K562 (cell line): Measurements from ENCODE around the gene YKT6. TPM values are rescaled to one million over a fixed set of nuclear protein-coding genes. Genes with fewer than 3 reads are reported as not detected.

ENCODE experiments used
- ATAC-seq: fragments of 200-7000 bp; cut with Tn5 transposase; 3 replicates; pipeline ENCODE4 v1.9.1; 2020; ENCODE audit warnings: moderate library complexity
- BruUV-seq: library from RNA; stranded (reverse); fragments of 400-500 nt; replicated peaks from 2 replicates; lab custom pipeline; 2021; lab: Mats Ljungman, UMichigan
- CTCF ChIA-PET: fragments of 300-600 bp; formaldehyde crosslinking; extraction: SDS; loops from one replicate; lab custom pipeline; 2021; ENCODE audit warnings: low intra/inter-chr PET ratio; lab: Yijun Ruan, JAX
- POLR2A ChIA-PET: fragments of 300-600, 350-650 bp; sonication (Branson Sonifier 250); formaldehyde crosslinking; extraction: SDS; loops from one replicate; lab custom pipeline; 2021; ENCODE audit warnings: antibody characterized with exemption, inconsistent platforms; lab: Yijun Ruan, JAX
- DNase-seq, 4 experiments: peaks; one replicate each; pipeline versions ENCODE4 v3.0.0 to v3.0.0-alpha.2; 2011 to 2018; ENCODE audit warnings: low spot score in 3 of 4, mixed read lengths in 3 of 4; ENCODE audit errors: extremely low read depth in 1 of 4
- FAIRE-seq: peaks from 2 replicates; lab custom pipeline; 2011; peaks lifted over from hg19 to GRCh38; lab: Jason Lieb, UNC
- H2AFZ ChIP-seq: 2 replicates; pipeline ENCODE4 v1.6.0; 2011; ENCODE audit warnings: low read depth, low read length, control low read depth, inconsistent platforms
- H3K27ac ChIP-seq: fragments of 200-600 bp; 3 replicates; pipeline ENCODE4 v1.8.0; 2011; ENCODE audit warnings: low read depth, mild to moderate bottlenecking, control low read depth, inconsistent platforms, low read length, moderate library complexity, mixed read lengths; ENCODE audit errors: extremely low read depth
- H3K27me3 ChIP-seq, 2 experiments: fragments of 300-600 bp in 1 of 2; 2 replicates in 1 of 2; 3 replicates in 1 of 2; pipeline versions ENCODE4 v1.6.0 to v1.8.0; 2011; ENCODE audit warnings: inconsistent platforms in 2 of 2, low read length in 2 of 2, mild to moderate bottlenecking in 1 of 2, mixed read lengths in 1 of 2, moderate library complexity in 1 of 2; ENCODE audit not compliant: control insufficient read depth in 2 of 2, insufficient read depth in 2 of 2
- H3K36me3 ChIP-seq: fragments of 300-600 bp; 3 replicates; pipeline ENCODE4 v1.8.0; 2011; ENCODE audit warnings: mild to moderate bottlenecking, low read length, inconsistent platforms; ENCODE audit not compliant: control insufficient read depth, insufficient read depth
- H3K4me1 ChIP-seq, 2 experiments: fragments of 200-600 bp in 1 of 2; replicated peaks in 1 of 2; 2 replicates in 1 of 2; 3 replicates in 1 of 2; pipeline versions ENCODE4 v1.5.1 to v1.8.0; 2011; ENCODE audit warnings: inconsistent platforms in 2 of 2, low read length in 2 of 2, mild to moderate bottlenecking in 1 of 2, mixed read lengths in 1 of 2, moderate library complexity in 1 of 2; ENCODE audit not compliant: control insufficient read depth in 2 of 2, insufficient read depth in 2 of 2
- H3K4me2 ChIP-seq: 2 replicates; pipeline ENCODE4 v1.6.1; 2011; ENCODE audit warnings: low read length, control low read depth, inconsistent platforms, mixed read lengths; ENCODE audit not compliant: insufficient read depth
- H3K4me3 ChIP-seq: fragments of 200-600 bp; sonication (generic), shearing (Covaris generic); 2 replicates; pipeline ENCODE4 v1.5.1; 2016; ENCODE audit warnings: control low read depth, inconsistent platforms
- H3K79me2 ChIP-seq: fragments of 200-600 bp; 3 replicates; pipeline ENCODE4 v1.8.0; 2011; ENCODE audit warnings: low read length, inconsistent platforms; ENCODE audit not compliant: control insufficient read depth, insufficient read depth
- H3K9ac ChIP-seq, 2 experiments: 2 replicates each; pipeline versions ENCODE4 v1.6.0 to v1.6.1; 2011; ENCODE audit warnings: low read depth in 2 of 2, low read length in 2 of 2, control low read depth in 1 of 2, inconsistent platforms in 1 of 2, mild to moderate bottlenecking in 1 of 2, mixed read lengths in 1 of 2; ENCODE audit not compliant: insufficient read depth in 1 of 2
- H3K9me1 ChIP-seq: one replicate; pipeline ENCODE4 v1.6.0; 2011; ENCODE audit warnings: inconsistent platforms, mild to moderate bottlenecking, low read length, moderate library complexity; ENCODE audit not compliant: control insufficient read depth, insufficient read depth
- H3K9me3 ChIP-seq: replicated peaks from 2 replicates; pipeline ENCODE4 v1.5.1; 2011; ENCODE audit warnings: low read depth, low read length, inconsistent platforms; ENCODE audit not compliant: control insufficient read depth, insufficient read depth
- H4K20me1 ChIP-seq: replicated peaks from 2 replicates; pipeline ENCODE4 v1.6.1; 2011; ENCODE audit warnings: low read length, inconsistent platforms, mixed read lengths; ENCODE audit not compliant: control insufficient read depth, insufficient read depth
- EP300 ChIP-seq: IDR thresholded peaks from 2 replicates; pipeline ENCODE4 v1.6.1; 2012; ENCODE audit warnings: low read length, improper control_type of control experiment
- MAFG ChIP-seq: fragments of 450-650 bp; conservative IDR thresholded peaks from 2 replicates; pipeline ENCODE4 v1.6.1; 2016; ENCODE audit warnings: missing genetic modification characterization, missing compliant biosample characterization
- MYBL2 ChIP-seq, 2 experiments: fragments of 450-650 bp in 1 of 2; sonication (generic) in 1 of 2; formaldehyde crosslinking in 1 of 2; IDR thresholded peaks; 2 replicates each; pipeline versions ENCODE4 v1.6.1 to v1.8.1; 2017 to 2022; ENCODE audit warnings: borderline replicate concordance in 1 of 2, inconsistent platforms in 1 of 2, low read depth in 1 of 2, mild to moderate bottlenecking in 1 of 2, missing genetic modification reagents in 1 of 2, moderate library complexity in 1 of 2
- TEAD2 ChIP-seq: fragments of 450-650 bp; IDR thresholded peaks from 2 replicates; pipeline ENCODE4 v1.6.1; 2016; ENCODE audit warnings: missing genetic modification characterization, control low read depth, missing compliant biosample characterization
- TFAM ChIP-seq: fragments of 250-450 bp; sonication (Bioruptor Pico); conservative IDR thresholded peaks from 2 replicates; pipeline ENCODE4 v1.5.0; 2021; ENCODE audit warnings: mild to moderate bottlenecking, moderate library complexity
- XRCC3 ChIP-seq: fragments of 450-650 bp; IDR thresholded peaks from 2 replicates; pipeline ENCODE4 v1.6.1; 2017; ENCODE audit warnings: mild to moderate bottlenecking, moderate library complexity
- ZNF133 ChIP-seq: fragments of 250-450 bp; sonication (Bioruptor Pico); IDR thresholded peaks from 2 replicates; pipeline ENCODE4 v1.4.0; 2020; ENCODE audit warnings: mild to moderate bottlenecking
- ZNF318 ChIP-seq, 2 experiments: fragments of 450-650 bp; IDR thresholded peaks; 2 replicates each; pipeline ENCODE4 v1.6.1; 2016; ENCODE audit warnings: mild to moderate bottlenecking in 2 of 2, borderline replicate concordance in 1 of 2, low read depth in 1 of 2, moderate library complexity in 1 of 2
- ZNF512 ChIP-seq: IDR thresholded peaks from 2 replicates; pipeline ENCODE4 v1.6.1; 2016; ENCODE audit warnings: missing genetic modification characterization, missing compliant biosample characterization
- WGBS: fragments of 100-300 bp; shearing (Covaris generic); methylation state at CpG from one replicate; pipeline ENCODE4 v1.1.6; 2016; ENCODE audit warnings: low coverage, mixed read lengths; ENCODE audit not compliant: insufficient coverage; ENCODE audit errors: missing lambda C conversion rate; 5-methylcytosine and 5-hydroxymethylcytosine counted together
- in situ Hi-C: fragments of 300-500 bp; cut with MboI; formaldehyde crosslinking; loops from 4 replicates; pipeline ENCODE4 v1.15.0; 2018; ENCODE audit warnings: inconsistent platforms, mixed read lengths
- intact Hi-C: fragments of 100-400 bp; cut with micrococcal nuclease; formaldehyde crosslinking; loops from 2 replicates; pipeline ENCODE4 v1.14.2; 2022
- polyA plus RNA-seq, 8 experiments: library from polyadenylated mRNA; depleted of rRNA in 4 of 8; stranded (reverse) in 5 of 8; unstranded in 3 of 8; fragments of >200 nt; fragmentation: Nextera tagmentation in 2 of 8; fragmentation: Illumina TruSeq in 1 of 8; extraction: Ambion mirVana in 2 of 8; extraction: Trizol in 1 of 8; gene quantifications; 2 replicates each; pipeline versions ENCODE4 v1.2.1 to v1.2.3, GENCODE V29; 2011 to 2014; ENCODE audit warnings: inconsistent platforms in 1 of 8, missing spikeins in 1 of 8
- total RNA-seq, 7 experiments: library from RNA; depleted of rRNA in 6 of 7; stranded (reverse); fragments of >200 nt in 6 of 7; fragmentation: Illumina TruSeq in 2 of 7; extraction: Trizol in 2 of 7; gene quantifications; 2 replicates each; pipeline versions ENCODE4 v1.2.1 to v1.2.3, GENCODE V29; 2011 to 2021; ENCODE audit warnings: low replicate concordance in 1 of 7

YKT6 gene
- total and polyA plus RNA-seq, 9 of the 15 experiments (the other 6 are each of a cell fraction or from before 2014, with no cell fraction given) = 1.6 to 90.6 (median 75.1) TPM

- POLR2A ChIA-PET = interaction anchor here (0.6 to 2.2 kb wide), 7 partner anchors 14 to 356 kb away, joined by 3 to 9 read pairs (median 4); partner anchors contain the start of gene POLD2
- Histone ChIP-seq H3K9me3 (no peaks in the 10 kb centered on the region), H3K4me2 (no peak overlapping the region), H3K4me3 (no peak overlapping the region), H3K36me3 (no peaks in the 10 kb centered on the region; the same call in 2 of the 3 replicates), H3K79me2 (no peaks in the 10 kb centered on the region), H3K4me1 (peaks cover 12 to 65% of the 10 kb centered on the region in 2 experiments; a peak in 4 of 5 replicates), H3K9ac (peak overlapping the region in 1 of 2 experiments; percentile 75; a peak in 2 of 4 replicates), H3K9me1 (peaks cover 9% of the 10 kb centered on the region), H2AFZ (peak overlapping the region; percentile 71), H4K20me1 (0 out of 2 replicates have a peak, but pooled peaks cover 8% of the 10 kb centered on the region), H3K27ac (no peak overlapping the region), H3K27me3 (peaks cover 0 to 6% of the 10 kb centered on the region in 2 experiments; a peak in 1 of 5 replicates)
- peak; percentile 65 to 76 (median 68) for DNase-seq
- 40% methylated on average over 22 of the region's 26 CpGs for WGBS
- no TSS peak for BruUV-seq
- intact Hi-C loops = no loop called here
- FAIRE-seq = peak; percentile 65
- in situ Hi-C loops = no loop called here
- CTCF ChIA-PET = interaction anchor here (0.7 kb wide), 1 partner anchor 13 kb away, joined by 3 read pairs; no protein-coding TSS in a partner anchor
- ATAC-seq = peak; percentile 82
- no peak for TF ChIP-seq XRCC3
- no peak for TF ChIP-seq MYBL2 (IDR thresholded peaks at IDR 0.05; ENCODE audit: low read depth)
- TF ChIP-seq MYBL2 (CRISPR knock-in tag; IDR thresholded peaks at IDR 0.05; ENCODE audit: borderline replicate concordance) = no peak
- no peak for TF ChIP-seq TEAD2 (tag)
- no peak for TF ChIP-seq MAFG
- TF ChIP-seq ZNF318 (IDR thresholded peaks at IDR 0.05; ENCODE audit: borderline replicate concordance in 1 of 2, low read depth in 1 of 2) = no peak
- TF ChIP-seq TFAM (CRISPR knock-in tag) = no peak
- no peak for TF ChIP-seq ZNF133 (CRISPR knock-in tag)
- TF ChIP-seq EP300 = no peak
- TF ChIP-seq ZNF512 (tag) = no peak
These were observed 17.8 kb downstream of the YKT6 start for GRCh38 chr7:44218418-44219201.
